ENCODE results near the gene SH3RF2.

SH3RF2 gene

DNA sequence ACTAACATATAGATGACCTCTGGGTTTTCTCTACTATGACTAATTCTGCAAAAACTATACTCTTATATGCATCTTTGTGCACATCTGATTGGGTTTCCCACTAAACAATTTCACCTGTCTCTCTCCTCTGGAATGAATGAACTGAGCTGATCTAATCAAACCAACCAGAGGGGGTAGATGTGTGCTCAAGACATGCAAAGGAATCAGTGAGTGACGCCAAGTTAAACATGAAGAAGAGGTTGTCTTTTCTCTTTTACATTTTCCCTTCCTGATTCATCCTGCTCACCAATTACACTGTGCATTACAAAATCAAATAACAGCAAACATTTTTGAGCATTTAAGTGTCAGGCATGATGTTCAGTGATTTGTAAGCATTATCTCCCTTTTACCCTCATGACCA lies 34.0 kb upstream of the SH3RF2 start:
- TF ChIP-seq, protein P1, sequence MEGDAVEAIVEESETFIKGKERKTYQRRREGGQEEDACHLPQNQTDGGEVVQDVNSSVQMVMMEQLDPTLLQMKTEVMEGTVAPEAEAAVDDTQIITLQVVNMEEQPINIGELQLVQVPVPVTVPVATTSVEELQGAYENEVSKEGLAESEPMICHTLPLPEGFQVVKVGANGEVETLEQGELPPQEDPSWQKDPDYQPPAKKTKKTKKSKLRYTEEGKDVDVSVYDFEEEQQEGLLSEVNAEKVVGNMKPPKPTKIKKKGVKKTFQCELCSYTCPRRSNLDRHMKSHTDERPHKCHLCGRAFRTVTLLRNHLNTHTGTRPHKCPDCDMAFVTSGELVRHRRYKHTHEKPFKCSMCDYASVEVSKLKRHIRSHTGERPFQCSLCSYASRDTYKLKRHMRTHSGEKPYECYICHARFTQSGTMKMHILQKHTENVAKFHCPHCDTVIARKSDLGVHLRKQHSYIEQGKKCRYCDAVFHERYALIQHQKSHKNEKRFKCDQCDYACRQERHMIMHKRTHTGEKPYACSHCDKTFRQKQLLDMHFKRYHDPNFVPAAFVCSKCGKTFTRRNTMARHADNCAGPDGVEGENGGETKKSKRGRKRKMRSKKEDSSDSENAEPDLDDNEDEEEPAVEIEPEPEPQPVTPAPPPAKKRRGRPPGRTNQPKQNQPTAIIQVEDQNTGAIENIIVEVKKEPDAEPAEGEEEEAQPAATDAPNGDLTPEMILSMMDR (IDR thresholded peaks at IDR 0.05; ENCODE audit: control extremely low read depth, extremely low read depth, low read depth, missing control alignments): no peak
- ChIA-PET CTCF (no interaction called here), POLR2A (no interaction called here)
- no peak for DNase-seq (ENCODE audit: extremely low spot score)

DNA sequence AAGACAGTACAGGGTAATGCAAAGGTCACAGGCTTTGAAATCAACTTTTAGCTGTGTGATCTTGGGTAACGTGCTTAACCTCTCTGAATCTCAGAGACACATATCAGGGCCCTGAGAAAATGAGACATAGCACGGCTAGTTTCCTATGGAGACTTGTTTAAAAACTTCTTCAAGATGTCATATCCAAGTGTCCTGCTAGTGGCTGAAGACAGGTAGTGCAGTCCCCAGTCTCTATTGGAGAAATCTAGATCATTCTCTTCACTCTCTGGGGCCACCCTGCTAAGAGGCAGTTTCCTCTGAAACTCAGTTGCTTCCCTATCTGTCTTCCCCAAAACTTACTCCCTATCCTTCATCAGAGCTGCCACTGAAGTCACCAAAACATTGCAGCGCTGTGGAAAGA lies 33.3 kb upstream of the SH3RF2 start:
- POLR2A ChIA-PET: no interaction called here
- CTCF ChIA-PET: no interaction called here
- no peak for DNase-seq (ENCODE audit: extremely low spot score)
- TF ChIP-seq, protein P1 (IDR thresholded peaks at IDR 0.05; ENCODE audit: control extremely low read depth, extremely low read depth, low read depth, missing control alignments): no peak

DNA sequence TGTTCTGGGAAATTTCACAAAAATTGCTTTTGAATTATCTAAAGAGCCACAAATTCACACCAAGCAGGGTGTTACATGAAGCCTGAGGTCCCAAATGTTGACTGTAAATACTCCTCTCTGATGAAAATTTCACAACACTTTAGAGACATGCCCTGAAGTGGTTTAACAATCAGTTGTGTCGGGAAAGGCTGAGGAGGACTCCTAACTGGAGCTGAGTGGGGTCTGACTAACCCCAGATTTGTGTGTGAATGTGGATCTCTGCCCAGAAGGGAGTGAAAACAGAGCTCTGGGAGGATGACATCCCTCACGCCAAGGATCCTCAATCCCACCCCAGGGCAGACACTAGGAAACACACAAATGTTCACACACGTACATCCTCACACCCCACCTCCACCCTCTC lies 32.5 kb upstream of the SH3RF2 start:
- TF ChIP-seq, protein P1 (IDR thresholded peaks at IDR 0.05; ENCODE audit: control extremely low read depth, extremely low read depth, low read depth, missing control alignments): no peak
- CTCF ChIA-PET: no interaction called here
- POLR2A ChIA-PET: no interaction called here
- no peak for DNase-seq (ENCODE audit: extremely low spot score)

GRCh38 chr5:145904743-145905142 lies 31.6 kb upstream of the SH3RF2 start:
- POLR2A ChIA-PET: no interaction called here
- TF ChIP-seq, protein P1 (IDR thresholded peaks at IDR 0.05; ENCODE audit: control extremely low read depth, extremely low read depth, low read depth, missing control alignments): no peak
- CTCF ChIA-PET: no interaction called here
- no peak for DNase-seq (ENCODE audit: extremely low spot score)

DNA sequence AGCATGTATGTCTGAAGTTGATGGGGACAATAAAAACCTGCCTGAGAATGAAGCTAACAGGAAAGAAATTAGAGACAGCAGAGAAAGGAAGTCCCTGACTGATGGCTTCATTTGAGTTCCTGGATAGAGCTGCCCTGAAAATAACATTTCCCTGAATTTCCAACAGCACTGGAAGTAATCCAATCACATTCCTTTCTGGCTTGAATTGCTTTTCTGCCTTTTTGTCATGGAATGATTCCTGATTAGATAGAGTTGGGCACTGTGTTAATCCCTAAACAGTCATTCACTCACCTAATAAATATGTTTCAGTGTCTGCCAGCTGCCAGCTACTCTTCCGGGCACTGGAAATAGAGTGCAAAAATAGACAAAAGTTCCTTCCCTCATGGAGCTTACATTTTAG lies 30.0 kb upstream of the SH3RF2 start:
- CTCF ChIA-PET: no interaction called here
- POLR2A ChIA-PET: no interaction called here
- TF ChIP-seq, protein P1 (IDR thresholded peaks at IDR 0.05; ENCODE audit: control extremely low read depth, extremely low read depth, low read depth, missing control alignments): no peak
- DNase-seq (ENCODE audit: extremely low spot score): no peak

- DNase-seq (ENCODE audit: extremely low spot score): no peak
- ChIA-PET CTCF (interaction anchor here (1.2 kb wide), 1 partner anchor 187 kb away, joined by 3 read pairs; no protein-coding TSS in a partner anchor), POLR2A (interaction anchor here (0.9 kb wide), 1 partner anchor 130 kb away, joined by 3 read pairs; no protein-coding TSS in a partner anchor)
- TF ChIP-seq, protein P1 (IDR thresholded peaks at IDR 0.05; ENCODE audit: control extremely low read depth, extremely low read depth, low read depth, missing control alignments): no peak
Measured at GRCh38 chr5:145908206-145908960, 28.0 kb upstream of the SH3RF2 start.

Measured in GM10248 (cell line).